ENCODE measurements around the gene LRP2. TPM values are rescaled to one million over a fixed set of nuclear protein-coding genes. Genes with fewer than 3 reads are reported as not detected.

Gene LRP2
- total and polyA plus RNA-seq, 4 donors, result 0.19 to 5.7 (median 0.40) TPM

- TF ChIP-seq REST (IDR thresholded peaks at IDR 0.05), result no peak
- TF ChIP-seq YY1 (IDR thresholded peaks at IDR 0.05), result no peak
Measured at GRCh38 chr2:169200756-169201155, 161.6 kb downstream of the LRP2 start (continued).

- WGBS, result 72% methylated on average over 5 of the region's 5 CpGs
- peaks cover 0 to 6% (median 0%) of the 10 kb centered on the region in 4 donors for H3K36me3 ChIP-seq (ENCODE audit: control insufficient read depth in 4 of 4, insufficient read depth in 3 of 4, low read depth in 1 of 4, low read length in 3 of 4)
- H3K27me3 ChIP-seq (ENCODE audit: control insufficient read depth in 4 of 4, insufficient read depth in 4 of 4, low read length in 3 of 4), result no peaks in the 10 kb centered on the region
- no peaks in the 10 kb centered on the region for H3K9me3 ChIP-seq (ENCODE audit: control insufficient read depth in 4 of 4, low read length in 3 of 4)
- H3K9ac ChIP-seq (ENCODE audit: low read depth in 1 of 2, low read length in 2 of 2), result no peak overlapping the region
- TF ChIP-seq CTCF (IDR thresholded peaks at IDR 0.05; ENCODE audit: low read depth, low read length, missing input control) (no peak), MAX (IDR thresholded peaks at IDR 0.05) (no peak), GABPA (IDR thresholded peaks at IDR 0.05 in 1 of 2, conservative IDR thresholded peaks at IDR 0.05 in 1 of 2) (no peak), YY1 (IDR thresholded peaks at IDR 0.05) (no peak), EGR1 (IDR thresholded peaks at IDR 0.05; ENCODE audit: low read depth in 2 of 2) (no peak), REST (IDR thresholded peaks at IDR 0.05) (no peak), ATF3 (IDR thresholded peaks at IDR 0.05) (no peak)
- H3K4me1 ChIP-seq (ENCODE audit: control insufficient read depth in 4 of 4, insufficient read depth in 4 of 4, low read length in 3 of 4), result no peaks in the 10 kb centered on the region
- H3K4me3 ChIP-seq (ENCODE audit: low read depth in 1 of 3, low read length in 3 of 3), result no peak overlapping the region
- DNase-seq (ENCODE audit: low spot score), result no peak
- no peak overlapping the region for H3K27ac ChIP-seq (ENCODE audit: low read depth in 1 of 2, low read length in 2 of 2)
Measured at GRCh38 chr2:169193618-169194017, 168.7 kb downstream of the LRP2 start.

- TF ChIP-seq HNF4G (IDR thresholded peaks at IDR 0.05), result no peak
- no peak for TF ChIP-seq FOXA1 (IDR thresholded peaks at IDR 0.05)
- TF ChIP-seq FOXA2 (IDR thresholded peaks at IDR 0.05), result no peak
- no peak for TF ChIP-seq REST (IDR thresholded peaks at IDR 0.05)
- TF ChIP-seq GABPA (IDR thresholded peaks at IDR 0.05 in 1 of 2, conservative IDR thresholded peaks at IDR 0.05 in 1 of 2), result no peak
- no peak for TF ChIP-seq MAX (IDR thresholded peaks at IDR 0.05)
- TF ChIP-seq TAF1 (conservative IDR thresholded peaks at IDR 0.05), result no peak
- no peak for TF ChIP-seq JUND (IDR thresholded peaks at IDR 0.05)
- TF ChIP-seq ATF3 (IDR thresholded peaks at IDR 0.05), result no peak
- TF ChIP-seq NR2F2 (IDR thresholded peaks at IDR 0.05), result no peak
- Histone ChIP-seq H3K4me1 (ENCODE audit: control insufficient read depth in 4 of 4, insufficient read depth in 4 of 4, low read length in 3 of 4) (no peaks in the 10 kb centered on the region), H3K36me3 (ENCODE audit: control insufficient read depth in 4 of 4, insufficient read depth in 3 of 4, low read depth in 1 of 4, low read length in 3 of 4) (peaks cover 0 to 7% (median 0%) of the 10 kb centered on the region in 4 donors), H3K9ac (ENCODE audit: low read depth in 1 of 2, low read length in 2 of 2) (no peak overlapping the region), H3K9me3 (ENCODE audit: control insufficient read depth in 4 of 4, low read length in 3 of 4) (no peaks in the 10 kb centered on the region), H3K27ac (ENCODE audit: low read depth in 1 of 2, low read length in 2 of 2) (no peak overlapping the region), H3K4me3 (ENCODE audit: low read depth in 1 of 3, low read length in 3 of 3) (no peak overlapping the region), H3K27me3 (ENCODE audit: control insufficient read depth in 4 of 4, insufficient read depth in 4 of 4, low read length in 3 of 4) (no peaks in the 10 kb centered on the region)
- 55% methylated on average over 5 of the region's 5 CpGs for WGBS
- no peak for DNase-seq (ENCODE audit: low spot score)
Measured at GRCh38 chr2:169190197-169190775, 172.0 kb downstream of the LRP2 start.

All from liver (tissue), 9 donors.